Measurements from ENCODE around the gene BIRC7. TPM values are rescaled to one million over a fixed set of nuclear protein-coding genes. Genes with fewer than 3 reads are reported as not detected.

BIRC7 gene
- total RNA-seq, 1 donor from 2014 or later: not detected

DNA sequence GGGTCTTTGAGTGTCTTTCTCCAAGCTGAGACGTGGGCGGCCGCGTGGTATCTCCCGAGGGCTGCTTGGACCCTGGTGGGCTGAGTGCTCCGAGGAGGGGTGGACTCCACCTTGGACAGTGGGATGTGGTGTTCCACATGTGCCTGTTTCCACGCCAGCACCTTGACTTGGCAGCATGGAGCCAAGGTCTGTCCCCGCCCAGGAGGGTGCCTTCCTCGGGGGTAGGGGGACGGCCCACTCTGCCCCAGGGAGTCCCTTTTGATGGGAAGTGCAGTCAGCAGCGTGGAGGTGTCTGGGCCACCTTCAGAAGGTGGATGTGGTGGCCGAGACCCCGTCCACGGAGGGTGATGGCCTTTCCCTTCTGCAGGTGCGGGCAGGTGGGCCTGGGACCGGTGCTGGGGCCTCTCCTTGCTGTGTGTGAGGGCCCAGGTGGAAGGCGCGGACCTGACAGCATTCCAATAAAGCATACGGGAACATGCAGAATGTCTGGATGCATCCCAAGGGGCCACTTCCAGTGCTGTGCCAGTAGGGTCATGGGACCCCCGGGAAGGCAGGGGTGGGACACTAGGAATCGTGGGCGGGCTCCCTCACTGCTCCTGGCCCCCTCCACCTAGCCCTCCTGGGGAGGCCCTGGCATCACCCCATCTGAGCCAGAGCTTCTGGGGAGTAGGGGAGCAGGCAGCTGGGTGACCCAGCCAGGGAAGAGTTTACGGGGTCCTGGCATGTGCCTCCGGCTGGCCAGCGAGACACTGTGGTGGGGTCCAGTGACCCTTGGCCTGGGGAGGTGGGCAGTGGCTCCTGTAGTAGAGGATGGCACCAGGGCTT is 53.8 kb downstream of the BIRC7 start:
- Mint-ChIP-seq H3K36me3 (ENCODE audit: low read depth) (peaks cover 8% of the 10 kb centered on the region), H3K4me3 (ENCODE audit: low read depth) (no peak overlapping the region), H3K27ac (no peak overlapping the region), H3K9me3 (no peaks in the 10 kb centered on the region), H3K27me3 (ENCODE audit: low read depth) (no peaks in the 10 kb centered on the region), H3K4me1 (ENCODE audit: low read depth) (no peaks in the 10 kb centered on the region)
- intact Hi-C loops (cut with micrococcal nuclease): loop anchor here (2.0 kb wide), 1 partner anchor 67 kb away; no protein-coding TSS in a partner anchor
- no peak for DNase-seq (ENCODE audit: low spot score)

Other genes with a start within 250 kb of the BIRC7 start
- not detected in 2 replicates for gene BHLHE23, start 228.9 kb upstream of the BIRC7 start, total RNA-seq
- gene YTHDF1, start 19.8 kb upstream of the BIRC7 start, total RNA-seq: 43.7 and 44.7 TPM in 2 replicates
- gene NKAIN4, start 18.6 kb downstream of the BIRC7 start, total RNA-seq: not detected in 2 replicates
- 93.8 and 94.4 TPM in 2 replicates for gene ARFGAP1, start 36.9 kb downstream of the BIRC7 start, total RNA-seq
- not detected in 2 replicates for gene COL20A1, start 57.3 kb downstream of the BIRC7 start, total RNA-seq
- gene CHRNA4, start 125.4 kb downstream of the BIRC7 start, total RNA-seq: not detected in 2 replicates
- gene KCNQ2, start 236.8 kb downstream of the BIRC7 start, total RNA-seq: not detected in 2 replicates